ENCODE results near the gene SLC15A4.
"Not testable (repeated sequence)": the region's sequence is repeated elsewhere in the genome, so short reads cannot be mapped to it uniquely, and the experiment has no call there.

SLC15A4 gene

GRCh38 chr12:128843538-128843937 is 19.8 kb upstream of the SLC15A4 start:
- no peak for DNase-seq

- no peak for DNase-seq
Observed at GRCh38 chr12:128842579-128842978, 18.8 kb upstream of the SLC15A4 start.

GRCh38 chr12:128840862-128841468 is 17.2 kb upstream of the SLC15A4 start:
- no peak for DNase-seq

GRCh38 chr12:128839885-128840284 is 16.1 kb upstream of the SLC15A4 start:
- not testable (repeated sequence) for DNase-seq

- no peak for DNase-seq
Observed at GRCh38 chr12:128833418-128833817, 9.7 kb upstream of the SLC15A4 start.

- no peak for DNase-seq
Observed at GRCh38 chr12:128830505-128830893, 6.7 kb upstream of the SLC15A4 start.

- DNase-seq, result peak; percentile 31
Observed at GRCh38 chr12:128829861-128830504, 6.2 kb upstream of the SLC15A4 start.

- DNase-seq, result no peak
Observed at GRCh38 chr12:128827724-128828123, 4.0 kb upstream of the SLC15A4 start.

GRCh38 chr12:128825835-128826234 is 2.1 kb upstream of the SLC15A4 start:
- no peak for DNase-seq

GRCh38 chr12:128823216-128823915 is 392 bp downstream of the SLC15A4 start:
- peak; percentile 44 for DNase-seq

GRCh38 chr12:128820723-128821432 is 2.9 kb downstream of the SLC15A4 start:
- DNase-seq, result no peak

- no peak for DNase-seq
Observed at GRCh38 chr12:128820253-128820652, 3.5 kb downstream of the SLC15A4 start.

GRCh38 chr12:128819293-128820144 is 4.2 kb downstream of the SLC15A4 start:
- DNase-seq, result no peak

GRCh38 chr12:128818065-128819022 is 5.4 kb downstream of the SLC15A4 start:
- no peak for DNase-seq

GRCh38 chr12:128817111-128818015 is 6.4 kb downstream of the SLC15A4 start:
- DNase-seq, result no peak

GRCh38 chr12:128816643-128816920 is 7.2 kb downstream of the SLC15A4 start:
- DNase-seq, result no peak

- DNase-seq, result no peak
Observed at GRCh38 chr12:128815779-128816642, 7.7 kb downstream of the SLC15A4 start.

GRCh38 chr12:128814411-128815261 is 9.1 kb downstream of the SLC15A4 start:
- DNase-seq, result no peak

GRCh38 chr12:128813883-128814282 is 9.9 kb downstream of the SLC15A4 start:
- DNase-seq, result no peak
